ENCODE measurements around the gene COMMD9. TPM values are rescaled to one million over a fixed set of nuclear protein-coding genes. Genes with fewer than 3 reads are reported as not detected.

COMMD9 gene
- total and polyA plus RNA-seq, 2 donors (not counting 1 experiment from before 2014, with no cell fraction given), result 41.3 to 47.4 TPM

GRCh38 chr11:36270701-36271100 is 18.5 kb downstream of the COMMD9 start:
- Histone ChIP-seq H3K4me1 (ENCODE audit: control insufficient read depth in 2 of 2, insufficient read depth in 2 of 2, low read length in 2 of 2) (no peaks in the 10 kb centered on the region), H3K79me2 (ENCODE audit: control insufficient read depth, insufficient read depth, low read length) (no peaks in the 10 kb centered on the region), H3K27ac (ENCODE audit: low read length in 2 of 2) (no peak overlapping the region), H3K27me3 (replicated peaks in 1 of 4; ENCODE audit: control extremely low read depth in 1 of 4, control insufficient read depth in 3 of 4, insufficient read depth in 4 of 4, low read length in 3 of 4) (no peaks in the 10 kb centered on the region), H4K20me1 (ENCODE audit: control insufficient read depth, insufficient read depth, low read length, poor library complexity, severe bottlenecking) (no peaks in the 10 kb centered on the region), H2AFZ (ENCODE audit: insufficient read depth, low read depth, low read length, poor library complexity, severe bottlenecking) (no peak overlapping the region), H3K4me2 (replicated peaks; ENCODE audit: low read depth, low read length, poor library complexity, severe bottlenecking) (no peak overlapping the region), H3K36me3 (replicated peaks in 1 of 2; ENCODE audit: control extremely low read depth in 1 of 2, control insufficient read depth in 1 of 2, extremely low read depth in 1 of 2, insufficient read depth in 2 of 2, low read length in 1 of 2) (peaks cover 15 to 48% of the 10 kb centered on the region in 2 experiments), H3K9ac (ENCODE audit: low read length) (no peak overlapping the region), H3K9me3 (ENCODE audit: control extremely low read depth in 1 of 3, control insufficient read depth in 2 of 3, insufficient read depth in 1 of 3, low read length in 2 of 3) (peaks cover 0 to 3% (median 3%) of the 10 kb centered on the region in 3 donors), H3K4me3 (ENCODE audit: control extremely low read depth in 1 of 5, extremely low read depth in 1 of 5, insufficient read depth in 1 of 5, low read depth in 2 of 5, low read length in 4 of 5) (no peak overlapping the region)
- H3K27me3 Mint-ChIP-seq, result no peaks in the 10 kb centered on the region
- ATAC-seq (ENCODE audit: low read depth), result no peak
- TF ChIP-seq CTCF (IDR thresholded peaks at IDR 0.05), result no peak
- no peak for TF ChIP-seq EZH2 (IDR thresholded peaks at IDR 0.05; ENCODE audit: borderline replicate concordance, insufficient read depth, low read depth, low read length, poor library complexity, severe bottlenecking)
- intact Hi-C loops (cut with micrococcal nuclease), result no loop called here
- POLR2A ChIA-PET, result no interaction called here
- H3K9me3 Mint-ChIP-seq (ENCODE audit: insufficient read depth), result no peaks in the 10 kb centered on the region
- no peaks in the 10 kb centered on the region for H3K4me1 Mint-ChIP-seq
- no peak overlapping the region for H3K4me3 Mint-ChIP-seq
- CTCF ChIA-PET, result interaction anchor here (6.1 kb wide), 1 partner anchor 658 kb away, joined by 109 read pairs; no protein-coding TSS in a partner anchor
- no peak overlapping the region for H3K27ac Mint-ChIP-seq
- WGBS (ENCODE audit: insufficient coverage), result 96% methylated on average over 9 of the region's 9 CpGs
- no peak for DNase-seq

GRCh38 chr11:36268337-36268985 is 20.8 kb downstream of the COMMD9 start:
- Histone ChIP-seq H4K20me1 (ENCODE audit: control insufficient read depth, insufficient read depth, low read length, poor library complexity, severe bottlenecking) (no peaks in the 10 kb centered on the region), H3K27me3 (replicated peaks in 1 of 4; ENCODE audit: control extremely low read depth in 1 of 4, control insufficient read depth in 3 of 4, insufficient read depth in 4 of 4, low read length in 3 of 4) (no peaks in the 10 kb centered on the region), H2AFZ (ENCODE audit: insufficient read depth, low read depth, low read length, poor library complexity, severe bottlenecking) (no peak overlapping the region), H3K9me3 (ENCODE audit: control extremely low read depth in 1 of 3, control insufficient read depth in 2 of 3, insufficient read depth in 1 of 3, low read length in 2 of 3) (peaks cover 0 to 3% (median 3%) of the 10 kb centered on the region in 3 donors), H3K4me1 (ENCODE audit: control insufficient read depth in 2 of 2, insufficient read depth in 2 of 2, low read length in 2 of 2) (no peaks in the 10 kb centered on the region), H3K4me2 (replicated peaks; ENCODE audit: low read depth, low read length, poor library complexity, severe bottlenecking) (no peak overlapping the region), H3K79me2 (ENCODE audit: control insufficient read depth, insufficient read depth, low read length) (no peaks in the 10 kb centered on the region), H3K27ac (ENCODE audit: low read length in 2 of 2) (no peak overlapping the region), H3K9ac (ENCODE audit: low read length) (no peak overlapping the region), H3K4me3 (ENCODE audit: control extremely low read depth in 1 of 5, extremely low read depth in 1 of 5, insufficient read depth in 1 of 5, low read depth in 2 of 5, low read length in 4 of 5) (no peak overlapping the region), H3K36me3 (replicated peaks in 1 of 2; ENCODE audit: control extremely low read depth in 1 of 2, control insufficient read depth in 1 of 2, extremely low read depth in 1 of 2, insufficient read depth in 2 of 2, low read length in 1 of 2) (peaks cover 6 to 32% of the 10 kb centered on the region in 2 experiments)
- Mint-ChIP-seq H3K27ac (no peak overlapping the region), H3K27me3 (no peaks in the 10 kb centered on the region), H3K9me3 (ENCODE audit: insufficient read depth) (no peaks in the 10 kb centered on the region), H3K4me1 (no peaks in the 10 kb centered on the region), H3K4me3 (no peak overlapping the region)
- CTCF ChIA-PET, result interaction anchor here (1.3 to 6.1 kb wide), 6 partner anchors 10 to 661 kb away, joined by 3 to 109 read pairs (median 10); no protein-coding TSS in a partner anchor
- WGBS (ENCODE audit: insufficient coverage), result 64% methylated on average over 3 of the region's 8 CpGs
- ATAC-seq (ENCODE audit: low read depth) (no peak), DNase-seq (no peak)
- POLR2A ChIA-PET, result no interaction called here
- intact Hi-C loops (cut with micrococcal nuclease), result loop anchor here (5.0 kb wide), 2 partner anchors 446 to 781 kb away; no protein-coding TSS in a partner anchor
- no peak for TF ChIP-seq CTCF (IDR thresholded peaks at IDR 0.05)
